Metanephros (tissue), 1 donor: ENCODE measurements around the gene EGFL6. TPM values are rescaled to one million over a fixed set of nuclear protein-coding genes. Genes with fewer than 3 reads are reported as not detected.

ENCODE experiments used
- total RNA-seq: library from RNA; depleted of rRNA; stranded (reverse); fragments of >200 nt; gene quantifications from one replicate; pipeline ENCODE4 v1.2.3, GENCODE V29; 2014

EGFL6 gene
- 20.2 TPM for total RNA-seq

GRCh38 chrX:13569479-13570260 lies at the start of gene EGFL6:
Gene EGFL6 (plus strand): TSS chrX:13569601. CDS start chrX:13569862, 261 bp downstream.

GRCh38 chrX:13652850-13653693 lies 83.7 kb downstream of the EGFL6 start, which contains the start of gene TCEANC:
Gene TCEANC (plus strand): TSS chrX:13653141. CDS start chrX:13662509, 9,368 bp downstream.

Other genes starting within 250 kb of the EGFL6 start
- not detected for gene ATXN3L, start 249.5 kb upstream of the EGFL6 start, total RNA-seq
- gene TCEANC, start 83.5 kb downstream of the EGFL6 start, total RNA-seq, result 7.6 TPM
- gene RAB9A, start 119.5 kb downstream of the EGFL6 start, total RNA-seq, result 21.0 TPM
- gene TRAPPC2, start 165.0 kb downstream of the EGFL6 start, total RNA-seq, result 30.0 TPM
- gene OFD1, start 165.1 kb downstream of the EGFL6 start, total RNA-seq, result 32.9 TPM
- 15.9 TPM for gene GPM6B, start 247.5 kb downstream of the EGFL6 start, total RNA-seq